Erythroblast (primary cell): ENCODE results near the gene HOXA13.

Experiments used
- GATA1 ChIP-seq: IDR thresholded peaks from 2 replicates; pipeline ENCODE4 v1.6.1; 2011; ENCODE audit warnings: low read depth, mild to moderate bottlenecking, control low read depth, low read length, moderate library complexity
- POLR2A ChIP-seq: IDR thresholded peaks from 2 replicates; pipeline ENCODE4 v1.6.1; 2011; ENCODE audit warnings: mild to moderate bottlenecking, low read length

GRCh38 chr7:27202862-27203134, 2.9 kb upstream of the HOXA13 start:
- no peak for TF ChIP-seq POLR2A
- no peak for TF ChIP-seq GATA1
